DOHH2 (cell line): ENCODE measurements around the gene KIF3B.
"Not testable (repeated sequence)": the region's sequence is repeated elsewhere in the genome, so short reads cannot be mapped to it uniquely, and the experiment has no call there.

Experiments used
- CTCF ChIP-seq: fragments of 200-600 bp; sonication (generic); IDR thresholded peaks from one replicate; pipeline ENCODE4 v1.5.1; 2014; ENCODE audit warnings: antibody characterized with exemption, mild to moderate bottlenecking, low read depth, low read length; ENCODE audit not compliant: poor library complexity, severe bottlenecking
- EZH2phosphoT487 ChIP-seq: fragments of 200-600 bp; sonication (generic); IDR thresholded peaks from 2 replicates; pipeline ENCODE4 v1.6.1; 2017; ENCODE audit warnings: borderline replicate concordance, mild to moderate bottlenecking, antibody characterized with exemption, low read length, moderate library complexity, mixed read lengths

- TF ChIP-seq CTCF, EZH2phosphoT487: not testable (repeated sequence)
These were observed 78.6 kb downstream of the KIF3B start for GRCh38 chr20:32355907-32356621.
